K562 (cell line): ENCODE measurements around the gene DAB2IP.

ENCODE experiments used
- CEBPB ChIP-seq: fragments of 450-650 bp; IDR thresholded peaks from 2 replicates; pipeline ENCODE4 v1.6.1; 2016; ENCODE audit warnings: missing genetic modification characterization, missing compliant biosample characterization
- IFI16 ChIP-seq: fragments of 250-450 bp; sonication (Bioruptor Pico); IDR thresholded peaks from 2 replicates; pipeline ENCODE4 v2.1.2; 2022; ENCODE audit warnings: mild to moderate bottlenecking, inconsistent platforms
- MED1 ChIP-seq: sonication (generic); formaldehyde crosslinking; IDR thresholded peaks from 2 replicates; pipeline ENCODE4 v1.8.1; 2023; ENCODE audit warnings: missing genetic modification reagents, borderline replicate concordance
- MNT ChIP-seq, 2 experiments: fragments of 450-650 bp; conservative IDR thresholded peaks; 2 replicates each; pipeline ENCODE4 v1.6.1; 2017; ENCODE audit warnings: mild to moderate bottlenecking in 2 of 2, moderate library complexity in 2 of 2
- POLR2A ChIP-seq: fragments of 450-650 bp; conservative IDR thresholded peaks from 2 replicates; pipeline ENCODE4 v1.6.1; 2016
- ZNF407 ChIP-seq: fragments of 450-650 bp; IDR thresholded peaks from 2 replicates; pipeline ENCODE4 v1.6.1; 2016; ENCODE audit warnings: low read depth
- TF ChIP-seq, protein P1 (sequence below), 3 experiments: IDR thresholded peaks in 2 of 3; conservative IDR thresholded peaks in 1 of 3; 2 replicates each; pipeline ENCODE4 v1.5.1; 2011 to 2012; ENCODE audit warnings: low read length in 3 of 3, mild to moderate bottlenecking in 3 of 3, control low read depth in 2 of 3, improper control_type of control experiment in 1 of 3, inconsistent platforms in 1 of 3, low read depth in 1 of 3, mixed read lengths in 1 of 3, moderate library complexity in 1 of 3; ENCODE audit not compliant: insufficient read depth in 2 of 3
- TF ChIP-seq, protein P2 (sequence below): fragments of 450-650 bp; formaldehyde crosslinking; IDR thresholded peaks from 2 replicates; pipeline ENCODE4 v1.4.0; 2020; ENCODE audit warnings: mild to moderate bottlenecking, moderate library complexity

GRCh38 chr9:121781701-121782464 lies 130.4 kb downstream of the DAB2IP start:
- TF ChIP-seq CEBPB (tag) (no peak), MNT (conservative IDR thresholded peaks at IDR 0.05) (no peak), MED1 (no peak), POLR2A (no peak), IFI16 (no peak), ZNF407 (no peak)
- TF ChIP-seq, protein P1, sequence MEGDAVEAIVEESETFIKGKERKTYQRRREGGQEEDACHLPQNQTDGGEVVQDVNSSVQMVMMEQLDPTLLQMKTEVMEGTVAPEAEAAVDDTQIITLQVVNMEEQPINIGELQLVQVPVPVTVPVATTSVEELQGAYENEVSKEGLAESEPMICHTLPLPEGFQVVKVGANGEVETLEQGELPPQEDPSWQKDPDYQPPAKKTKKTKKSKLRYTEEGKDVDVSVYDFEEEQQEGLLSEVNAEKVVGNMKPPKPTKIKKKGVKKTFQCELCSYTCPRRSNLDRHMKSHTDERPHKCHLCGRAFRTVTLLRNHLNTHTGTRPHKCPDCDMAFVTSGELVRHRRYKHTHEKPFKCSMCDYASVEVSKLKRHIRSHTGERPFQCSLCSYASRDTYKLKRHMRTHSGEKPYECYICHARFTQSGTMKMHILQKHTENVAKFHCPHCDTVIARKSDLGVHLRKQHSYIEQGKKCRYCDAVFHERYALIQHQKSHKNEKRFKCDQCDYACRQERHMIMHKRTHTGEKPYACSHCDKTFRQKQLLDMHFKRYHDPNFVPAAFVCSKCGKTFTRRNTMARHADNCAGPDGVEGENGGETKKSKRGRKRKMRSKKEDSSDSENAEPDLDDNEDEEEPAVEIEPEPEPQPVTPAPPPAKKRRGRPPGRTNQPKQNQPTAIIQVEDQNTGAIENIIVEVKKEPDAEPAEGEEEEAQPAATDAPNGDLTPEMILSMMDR (IDR thresholded peaks at IDR 0.05 in 2 of 3, conservative IDR thresholded peaks at IDR 0.05 in 1 of 3; ENCODE audit: insufficient read depth in 2 of 3, low read depth in 1 of 3, low read length in 3 of 3): no peak
- TF ChIP-seq, protein P2, sequence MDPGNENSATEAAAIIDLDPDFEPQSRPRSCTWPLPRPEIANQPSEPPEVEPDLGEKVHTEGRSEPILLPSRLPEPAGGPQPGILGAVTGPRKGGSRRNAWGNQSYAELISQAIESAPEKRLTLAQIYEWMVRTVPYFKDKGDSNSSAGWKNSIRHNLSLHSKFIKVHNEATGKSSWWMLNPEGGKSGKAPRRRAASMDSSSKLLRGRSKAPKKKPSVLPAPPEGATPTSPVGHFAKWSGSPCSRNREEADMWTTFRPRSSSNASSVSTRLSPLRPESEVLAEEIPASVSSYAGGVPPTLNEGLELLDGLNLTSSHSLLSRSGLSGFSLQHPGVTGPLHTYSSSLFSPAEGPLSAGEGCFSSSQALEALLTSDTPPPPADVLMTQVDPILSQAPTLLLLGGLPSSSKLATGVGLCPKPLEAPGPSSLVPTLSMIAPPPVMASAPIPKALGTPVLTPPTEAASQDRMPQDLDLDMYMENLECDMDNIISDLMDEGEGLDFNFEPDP: no peak
